ENCODE data around the gene NLRC5.

NLRC5 gene

GRCh38 chr16:56999409-57000270 lies 10.3 kb downstream of the NLRC5 start:
- TF ChIP-seq TAF1 (IDR thresholded peaks at IDR 0.05; ENCODE audit: borderline replicate concordance, insufficient read depth, low read length) (no peak), SIN3A (IDR thresholded peaks at IDR 0.05; ENCODE audit: borderline replicate concordance, insufficient read depth, low read length) (no peak), POLR2AphosphoS5 (IDR thresholded peaks at IDR 0.05; ENCODE audit: low read depth, low read length) (no peak), FOXP2 (optimal IDR thresholded peaks at IDR 0.05; ENCODE audit: borderline replicate concordance, extremely low read depth, extremely low read length, insufficient read depth) (no peak)
- TF ChIP-seq, protein P1, sequence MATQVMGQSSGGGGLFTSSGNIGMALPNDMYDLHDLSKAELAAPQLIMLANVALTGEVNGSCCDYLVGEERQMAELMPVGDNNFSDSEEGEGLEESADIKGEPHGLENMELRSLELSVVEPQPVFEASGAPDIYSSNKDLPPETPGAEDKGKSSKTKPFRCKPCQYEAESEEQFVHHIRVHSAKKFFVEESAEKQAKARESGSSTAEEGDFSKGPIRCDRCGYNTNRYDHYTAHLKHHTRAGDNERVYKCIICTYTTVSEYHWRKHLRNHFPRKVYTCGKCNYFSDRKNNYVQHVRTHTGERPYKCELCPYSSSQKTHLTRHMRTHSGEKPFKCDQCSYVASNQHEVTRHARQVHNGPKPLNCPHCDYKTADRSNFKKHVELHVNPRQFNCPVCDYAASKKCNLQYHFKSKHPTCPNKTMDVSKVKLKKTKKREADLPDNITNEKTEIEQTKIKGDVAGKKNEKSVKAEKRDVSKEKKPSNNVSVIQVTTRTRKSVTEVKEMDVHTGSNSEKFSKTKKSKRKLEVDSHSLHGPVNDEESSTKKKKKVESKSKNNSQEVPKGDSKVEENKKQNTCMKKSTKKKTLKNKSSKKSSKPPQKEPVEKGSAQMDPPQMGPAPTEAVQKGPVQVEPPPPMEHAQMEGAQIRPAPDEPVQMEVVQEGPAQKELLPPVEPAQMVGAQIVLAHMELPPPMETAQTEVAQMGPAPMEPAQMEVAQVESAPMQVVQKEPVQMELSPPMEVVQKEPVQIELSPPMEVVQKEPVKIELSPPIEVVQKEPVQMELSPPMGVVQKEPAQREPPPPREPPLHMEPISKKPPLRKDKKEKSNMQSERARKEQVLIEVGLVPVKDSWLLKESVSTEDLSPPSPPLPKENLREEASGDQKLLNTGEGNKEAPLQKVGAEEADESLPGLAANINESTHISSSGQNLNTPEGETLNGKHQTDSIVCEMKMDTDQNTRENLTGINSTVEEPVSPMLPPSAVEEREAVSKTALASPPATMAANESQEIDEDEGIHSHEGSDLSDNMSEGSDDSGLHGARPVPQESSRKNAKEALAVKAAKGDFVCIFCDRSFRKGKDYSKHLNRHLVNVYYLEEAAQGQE (IDR thresholded peaks at IDR 0.05; ENCODE audit: insufficient read depth in 1 of 2, low read depth in 2 of 2, low read length in 2 of 2): no peak

DNA sequence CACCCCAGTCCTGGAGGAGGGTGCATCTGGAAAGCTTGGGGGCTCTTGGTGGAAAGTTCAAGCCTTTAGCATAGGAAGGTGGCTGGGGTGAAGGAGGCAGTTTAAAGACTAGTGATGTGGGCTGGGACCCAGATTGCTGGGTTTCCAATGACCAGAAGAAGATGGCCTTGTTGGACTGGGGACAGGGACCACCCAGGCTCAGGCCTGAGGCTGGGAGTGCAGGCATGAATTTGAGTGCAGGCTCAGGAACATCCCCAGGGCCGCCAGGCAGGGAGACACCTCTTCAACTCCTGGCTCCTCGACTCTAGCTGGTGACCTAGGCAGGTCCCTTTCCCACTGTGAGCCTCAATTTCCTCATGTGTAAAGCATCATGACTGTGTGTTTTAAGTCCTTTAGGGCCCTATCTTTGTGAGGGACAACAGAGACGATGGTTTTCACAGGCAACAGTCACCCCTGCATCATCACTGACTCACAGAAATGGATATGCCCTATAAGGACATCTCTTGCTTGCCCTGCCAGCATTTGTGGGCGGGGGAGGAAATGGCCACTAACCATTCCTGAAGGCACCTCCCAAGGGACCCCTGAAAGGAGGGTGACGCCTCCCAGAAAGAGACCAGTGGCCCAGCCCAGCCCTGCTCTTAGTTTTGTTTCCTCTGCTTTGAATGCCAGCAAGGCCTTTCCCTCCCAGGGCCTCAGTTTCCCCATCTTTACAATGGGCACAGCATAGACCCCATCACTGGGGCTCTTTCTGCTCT lies 11.1 kb downstream of the NLRC5 start:
- TF ChIP-seq POLR2AphosphoS5 (IDR thresholded peaks at IDR 0.05; ENCODE audit: low read depth, low read length): no peak
- TF ChIP-seq SIN3A (IDR thresholded peaks at IDR 0.05; ENCODE audit: borderline replicate concordance, insufficient read depth, low read length): no peak
- no peak for TF ChIP-seq FOXP2 (optimal IDR thresholded peaks at IDR 0.05; ENCODE audit: borderline replicate concordance, extremely low read depth, extremely low read length, insufficient read depth)

- no peak for TF ChIP-seq POLR2AphosphoS5 (IDR thresholded peaks at IDR 0.05; ENCODE audit: low read depth, low read length)
- no peak for TF ChIP-seq FOXP2 (optimal IDR thresholded peaks at IDR 0.05; ENCODE audit: borderline replicate concordance, extremely low read depth, extremely low read length, insufficient read depth)
- TF ChIP-seq, protein P1 (IDR thresholded peaks at IDR 0.05; ENCODE audit: insufficient read depth in 1 of 2, low read depth in 2 of 2, low read length in 2 of 2): no peak
- no peak for TF ChIP-seq SIN3A (IDR thresholded peaks at IDR 0.05; ENCODE audit: borderline replicate concordance, insufficient read depth, low read length)
- no peak for TF ChIP-seq TAF1 (IDR thresholded peaks at IDR 0.05; ENCODE audit: borderline replicate concordance, insufficient read depth, low read length)
Observed at GRCh38 chr16:57001026-57001679, 11.8 kb downstream of the NLRC5 start.

- TF ChIP-seq, protein P1 (IDR thresholded peaks at IDR 0.05; ENCODE audit: insufficient read depth in 1 of 2, low read depth in 2 of 2, low read length in 2 of 2): no peak
- TF ChIP-seq TAF1 (IDR thresholded peaks at IDR 0.05; ENCODE audit: borderline replicate concordance, insufficient read depth, low read length) (no peak), SIN3A (IDR thresholded peaks at IDR 0.05; ENCODE audit: borderline replicate concordance, insufficient read depth, low read length) (no peak), FOXP2 (optimal IDR thresholded peaks at IDR 0.05; ENCODE audit: borderline replicate concordance, extremely low read depth, extremely low read length, insufficient read depth) (no peak), POLR2AphosphoS5 (IDR thresholded peaks at IDR 0.05; ENCODE audit: low read depth, low read length) (no peak)
Observed at GRCh38 chr16:57003439-57004386, 14.4 kb downstream of the NLRC5 start.
